ENCODE measurements around the gene HYLS1.

Gene HYLS1

GRCh38 chr11:125890447-125891100 is 3.1 kb downstream of the HYLS1 start:
- ATAC-seq, result no peak

GRCh38 chr11:125892071-125892470 is 4.6 kb downstream of the HYLS1 start:
- TF ChIP-seq, protein P1, sequence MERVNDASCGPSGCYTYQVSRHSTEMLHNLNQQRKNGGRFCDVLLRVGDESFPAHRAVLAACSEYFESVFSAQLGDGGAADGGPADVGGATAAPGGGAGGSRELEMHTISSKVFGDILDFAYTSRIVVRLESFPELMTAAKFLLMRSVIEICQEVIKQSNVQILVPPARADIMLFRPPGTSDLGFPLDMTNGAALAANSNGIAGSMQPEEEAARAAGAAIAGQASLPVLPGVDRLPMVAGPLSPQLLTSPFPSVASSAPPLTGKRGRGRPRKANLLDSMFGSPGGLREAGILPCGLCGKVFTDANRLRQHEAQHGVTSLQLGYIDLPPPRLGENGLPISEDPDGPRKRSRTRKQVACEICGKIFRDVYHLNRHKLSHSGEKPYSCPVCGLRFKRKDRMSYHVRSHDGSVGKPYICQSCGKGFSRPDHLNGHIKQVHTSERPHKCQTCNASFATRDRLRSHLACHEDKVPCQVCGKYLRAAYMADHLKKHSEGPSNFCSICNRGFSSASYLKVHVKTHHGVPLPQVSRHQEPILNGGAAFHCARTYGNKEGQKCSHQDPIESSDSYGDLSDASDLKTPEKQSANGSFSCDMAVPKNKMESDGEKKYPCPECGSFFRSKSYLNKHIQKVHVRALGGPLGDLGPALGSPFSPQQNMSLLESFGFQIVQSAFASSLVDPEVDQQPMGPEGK (CRISPR knock-in tag; IDR thresholded peaks at IDR 0.05; ENCODE audit: borderline replicate concordance), result no peak
- TF ChIP-seq RARB (CRISPR knock-in tag; IDR thresholded peaks at IDR 0.05) (no peak), ZNF70 (CRISPR knock-in tag; IDR thresholded peaks at IDR 0.05) (no peak), OSR1 (CRISPR knock-in tag; IDR thresholded peaks at IDR 0.05) (no peak), ISL1 (CRISPR knock-in tag; IDR thresholded peaks at IDR 0.05) (no peak), ZC3H10 (CRISPR knock-in tag; IDR thresholded peaks at IDR 0.05) (no peak), TOX (CRISPR knock-in tag; IDR thresholded peaks at IDR 0.05; ENCODE audit: borderline replicate concordance) (no peak), POU6F1 (CRISPR knock-in tag; IDR thresholded peaks at IDR 0.05; ENCODE audit: borderline replicate concordance, low read depth) (no peak), CSDC2 (CRISPR knock-in tag; IDR thresholded peaks at IDR 0.05) (no peak), ARNTL (CRISPR knock-in tag; IDR thresholded peaks at IDR 0.05; ENCODE audit: borderline replicate concordance, low read depth) (no peak), BACH2 (CRISPR knock-in tag; IDR thresholded peaks at IDR 0.05; ENCODE audit: borderline replicate concordance) (no peak)
- ATAC-seq, result no peak

More at GRCh38 chr11:125890447-125891100, 3.1 kb downstream of the HYLS1 start:
- TF ChIP-seq RARB (CRISPR knock-in tag; IDR thresholded peaks at IDR 0.05) (no peak), CSDC2 (CRISPR knock-in tag; IDR thresholded peaks at IDR 0.05) (no peak), ESRRG (CRISPR knock-in tag; IDR thresholded peaks at IDR 0.05) (no peak), ARNTL (CRISPR knock-in tag; IDR thresholded peaks at IDR 0.05; ENCODE audit: borderline replicate concordance, low read depth) (no peak), ZC3H10 (CRISPR knock-in tag; IDR thresholded peaks at IDR 0.05) (no peak), ZFP3 (CRISPR knock-in tag; IDR thresholded peaks at IDR 0.05) (no peak), POU6F1 (CRISPR knock-in tag; IDR thresholded peaks at IDR 0.05; ENCODE audit: borderline replicate concordance, low read depth) (no peak), GLIS3 (CRISPR knock-in tag; IDR thresholded peaks at IDR 0.05) (no peak)
- TF ChIP-seq, protein P2, sequence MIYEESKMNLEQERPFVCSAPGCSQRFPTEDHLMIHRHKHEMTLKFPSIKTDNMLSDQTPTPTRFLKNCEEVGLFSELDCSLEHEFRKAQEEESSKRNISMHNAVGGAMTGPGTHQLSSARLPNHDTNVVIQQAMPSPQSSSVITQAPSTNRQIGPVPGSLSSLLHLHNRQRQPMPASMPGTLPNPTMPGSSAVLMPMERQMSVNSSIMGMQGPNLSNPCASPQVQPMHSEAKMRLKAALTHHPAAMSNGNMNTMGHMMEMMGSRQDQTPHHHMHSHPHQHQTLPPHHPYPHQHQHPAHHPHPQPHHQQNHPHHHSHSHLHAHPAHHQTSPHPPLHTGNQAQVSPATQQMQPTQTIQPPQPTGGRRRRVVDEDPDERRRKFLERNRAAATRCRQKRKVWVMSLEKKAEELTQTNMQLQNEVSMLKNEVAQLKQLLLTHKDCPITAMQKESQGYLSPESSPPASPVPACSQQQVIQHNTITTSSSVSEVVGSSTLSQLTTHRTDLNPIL (CRISPR knock-in tag; IDR thresholded peaks at IDR 0.05; ENCODE audit: low read depth), result no peak
- TF ChIP-seq, protein P3, sequence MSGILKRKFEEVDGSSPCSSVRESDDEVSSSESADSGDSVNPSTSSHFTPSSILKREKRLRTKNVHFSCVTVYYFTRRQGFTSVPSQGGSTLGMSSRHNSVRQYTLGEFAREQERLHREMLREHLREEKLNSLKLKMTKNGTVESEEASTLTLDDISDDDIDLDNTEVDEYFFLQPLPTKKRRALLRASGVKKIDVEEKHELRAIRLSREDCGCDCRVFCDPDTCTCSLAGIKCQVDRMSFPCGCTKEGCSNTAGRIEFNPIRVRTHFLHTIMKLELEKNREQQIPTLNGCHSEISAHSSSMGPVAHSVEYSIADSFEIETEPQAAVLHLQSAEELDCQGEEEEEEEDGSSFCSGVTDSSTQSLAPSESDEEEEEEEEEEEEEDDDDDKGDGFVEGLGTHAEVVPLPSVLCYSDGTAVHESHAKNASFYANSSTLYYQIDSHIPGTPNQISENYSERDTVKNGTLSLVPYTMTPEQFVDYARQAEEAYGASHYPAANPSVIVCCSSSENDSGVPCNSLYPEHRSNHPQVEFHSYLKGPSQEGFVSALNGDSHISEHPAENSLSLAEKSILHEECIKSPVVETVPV (CRISPR knock-in tag; IDR thresholded peaks at IDR 0.05), result no peak

- ATAC-seq, result no peak
- TF ChIP-seq, protein P2 (CRISPR knock-in tag; IDR thresholded peaks at IDR 0.05; ENCODE audit: low read depth), result no peak
- TF ChIP-seq BACH2 (CRISPR knock-in tag; IDR thresholded peaks at IDR 0.05; ENCODE audit: borderline replicate concordance) (no peak), TCF4 (CRISPR knock-in tag; IDR thresholded peaks at IDR 0.05; ENCODE audit: borderline replicate concordance) (no peak), ISL1 (CRISPR knock-in tag; IDR thresholded peaks at IDR 0.05) (no peak), PPARA (CRISPR knock-in tag; IDR thresholded peaks at IDR 0.05; ENCODE audit: borderline replicate concordance) (no peak), ZNF8 (CRISPR knock-in tag; IDR thresholded peaks at IDR 0.05) (no peak), TOX (CRISPR knock-in tag; IDR thresholded peaks at IDR 0.05; ENCODE audit: borderline replicate concordance) (no peak), ARNTL (CRISPR knock-in tag; IDR thresholded peaks at IDR 0.05; ENCODE audit: borderline replicate concordance, low read depth) (no peak)
These were observed 5.5 kb downstream of the HYLS1 start for GRCh38 chr11:125892994-125893393.

Data from SK-N-SH treated with all-trans-retinoic acid at 6 μM for 48 hours (cell line).